Ovary (tissue), 9 donors: ENCODE measurements around the gene DUSP7. TPM values are rescaled to one million over a fixed set of nuclear protein-coding genes. Genes with fewer than 3 reads are reported as not detected.

Source experiments
- DNase-seq, 5 donors: peaks; one replicate each; pipeline ENCODE4 v3.0.0-alpha.2; 2019 to 2020
- H3K27ac ChIP-seq, 2 donors: fragments of 200-600 bp; one replicate each; pipeline versions ENCODE4 v1.5.1 to v1.8.0; 2019 to 2022
- H3K27me3 ChIP-seq: fragments of 200-600 bp; one replicate; pipeline ENCODE4 v1.8.0; 2022
- H3K36me3 ChIP-seq: fragments of 200-600 bp; sonication (generic); one replicate; pipeline ENCODE4 v1.5.1; 2019
- H3K4me1 ChIP-seq: one replicate; pipeline ENCODE4 v1.8.1; 2013; ENCODE audit warnings: mild to moderate bottlenecking, moderate library complexity; ENCODE audit not compliant: insufficient read depth
- H3K4me3 ChIP-seq: fragments of 200-600 bp; sonication (generic); one replicate; pipeline ENCODE4 v1.5.1; 2017
- H3K9me3 ChIP-seq, 2 donors: fragments of 200-600 bp in 1 of 2; sonication (generic) in 1 of 2; one replicate each; pipeline versions ENCODE4 v1.5.1 to v1.8.1; 2013 to 2019; ENCODE audit warnings: mild to moderate bottlenecking in 1 of 2, moderate library complexity in 1 of 2
- CTCF ChIP-seq, 3 donors: fragments of 450-650 bp in 2 of 3; fragments of 200-600 bp in 1 of 3; IDR thresholded peaks; one replicate each; pipeline versions ENCODE4 v1.5.1 to v1.8.0; 2016 to 2022; ENCODE audit warnings: antibody characterized with exemption in 3 of 3, mild to moderate bottlenecking in 1 of 3
- EP300 ChIP-seq: sonication (generic); formaldehyde crosslinking; IDR thresholded peaks from one replicate; pipeline ENCODE4 v1.6.1; 2017; ENCODE audit warnings: antibody characterized with exemption
- POLR2A ChIP-seq: fragments of 450-650 bp; IDR thresholded peaks from one replicate; pipeline ENCODE4 v1.6.1; 2017; ENCODE audit warnings: antibody characterized with exemption, mild to moderate bottlenecking, moderate library complexity
- WGBS, 3 donors: extraction: QIAGEN DNeasy Blood & Tissue Kit in 1 of 3; methylation state at CpG; one replicate each; pipeline versions ENCODE4 v1.1.5 to v1.1.7; 2013 to 2017; 5-methylcytosine and 5-hydroxymethylcytosine counted together
- intact Hi-C, 4 donors: fragments of 100-400 bp; cut with DNase I; formaldehyde crosslinking; loops; one replicate each; pipeline versions ENCODE4 v1.11.0 to v1.15.1; 2022 to 2023
- polyA plus RNA-seq, 2 donors: library from polyadenylated mRNA; stranded (reverse); fragments of 200-250 nt in 1 of 2; fragments of 350-450 nt in 1 of 2; fragmentation: Illumina TruSeq in 1 of 2; extraction: RNeasy Lipid Tissue Mini Kit (QIAGEN cat#74804) in 1 of 2; gene quantifications; one replicate each; pipeline ENCODE4 v1.2.3, GENCODE V29; 2013 to 2014
- total RNA-seq, 7 donors: library from RNA; depleted of rRNA in 2 of 7; stranded (reverse); fragments of >200 nt in 2 of 7; fragmentation: NEBNext Ultra II Directional in 3 of 7; extraction: Animal tissue kit (Norgen Biotek cat#: 25700) in 3 of 7; gene quantifications; one replicate each; pipeline versions ENCODE4 v1.1.0 to v1.2.4, GENCODE V29; 2016 to 2023
- donor health status: DM: no; HTN: no; CAD: no; lungs with moderate emphysema.
- donor health status: DM: no; HTN: no; CAD: no.
- donor health status: Bipolar disorder and iron deficiency.
- donor health status: DM: yes; HTN: yes; CAD: no.
- donor health status: DM: no; HTN: no; CAD: no.
- donor health status: DM: yes; HTN: yes; CAD: no.

Gene DUSP7
- total and polyA plus RNA-seq, 9 donors, result 5.1 to 18.0 (median 14.0) TPM

GRCh38 chr3:52038227-52038626 is 18.1 kb downstream of the DUSP7 start:
- H3K4me3 ChIP-seq, result no peak overlapping the region
- DNase-seq, result no peak
- no peaks in the 10 kb centered on the region for H3K36me3 ChIP-seq
- H3K9me3 ChIP-seq, result no peaks in the 10 kb centered on the region
- H3K4me1 ChIP-seq, result no peaks in the 10 kb centered on the region
- 79 to 91% (median 86%) methylated on average over 5 to 6 of the region's 6 CpGs for WGBS, 3 donors
- intact Hi-C loops, result no loop called here
- no peaks in the 10 kb centered on the region for H3K27me3 ChIP-seq
- no peak for TF ChIP-seq CTCF (IDR thresholded peaks at IDR 0.05)
- TF ChIP-seq EP300, result no peak
- TF ChIP-seq POLR2A, result no peak
- H3K27ac ChIP-seq, result no peak overlapping the region

- intact Hi-C loops, result no loop called here
- Histone ChIP-seq H3K27ac (no peak overlapping the region), H3K27me3 (no peaks in the 10 kb centered on the region), H3K4me1 (no peaks in the 10 kb centered on the region), H3K4me3 (no peak overlapping the region), H3K36me3 (no peaks in the 10 kb centered on the region), H3K9me3 (no peaks in the 10 kb centered on the region)
- DNase-seq, result no peak
- TF ChIP-seq POLR2A (no peak), EP300 (no peak), CTCF (IDR thresholded peaks at IDR 0.05) (no peak)
- WGBS, 3 donors, result 80 to 93% (median 91%) methylated on average over 4 of the region's 4 CpGs
Observed at GRCh38 chr3:52037291-52037690, 19.1 kb downstream of the DUSP7 start.

- Histone ChIP-seq H3K4me3 (no peak overlapping the region), H3K9me3 (no peaks in the 10 kb centered on the region), H3K36me3 (no peaks in the 10 kb centered on the region), H3K4me1 (no peaks in the 10 kb centered on the region), H3K27ac (no peak overlapping the region), H3K27me3 (no peaks in the 10 kb centered on the region)
- WGBS, 3 donors, result 45 to 64% (median 48%) methylated on average over 5 of the region's 5 CpGs
- DNase-seq, result no peak
- intact Hi-C loops, result no loop called here
- TF ChIP-seq EP300 (no peak), POLR2A (no peak), CTCF (IDR thresholded peaks at IDR 0.05) (no peak)
Observed at GRCh38 chr3:52036829-52037228, 19.5 kb downstream of the DUSP7 start.

GRCh38 chr3:52036222-52036694 is 20.1 kb downstream of the DUSP7 start:
- H3K4me3 ChIP-seq, result no peak overlapping the region
- 66 to 74% (median 71%) methylated on average over 5 of the region's 5 CpGs for WGBS, 3 donors
- H3K27me3 ChIP-seq, result no peaks in the 10 kb centered on the region
- H3K27ac ChIP-seq, result no peak overlapping the region
- H3K4me1 ChIP-seq, result no peaks in the 10 kb centered on the region
- no peaks in the 10 kb centered on the region for H3K9me3 ChIP-seq
- TF ChIP-seq CTCF (IDR thresholded peaks at IDR 0.05) (no peak), EP300 (no peak), POLR2A (no peak)
- no peaks in the 10 kb centered on the region for H3K36me3 ChIP-seq
- DNase-seq, result no peak
- intact Hi-C loops, result no loop called here
